Skeletal muscle tissue (tissue), 4 donors: ENCODE data around the gene CXCL11. TPM values are rescaled to one million over a fixed set of nuclear protein-coding genes. Genes with fewer than 3 reads are reported as not detected.
"Not testable (repeated sequence)": the region's sequence is repeated elsewhere in the genome, so short reads cannot be mapped to it uniquely, and the experiment has no call there.

Experiments
- H3K27ac ChIP-seq: one replicate; pipeline ENCODE4 v1.7.0; 2013; ENCODE audit warnings: mild to moderate bottlenecking, low read depth, low read length, inconsistent platforms
- H3K27me3 ChIP-seq, 3 donors: one replicate each; pipeline ENCODE4 v1.7.0; 2013; ENCODE audit warnings: low read length in 3 of 3; ENCODE audit not compliant: control insufficient read depth in 3 of 3, insufficient read depth in 3 of 3
- H3K36me3 ChIP-seq, 3 donors: one replicate each; pipeline ENCODE4 v1.7.0; 2013; ENCODE audit warnings: low read length in 3 of 3; ENCODE audit not compliant: control insufficient read depth in 3 of 3, insufficient read depth in 3 of 3
- H3K4me1 ChIP-seq, 3 donors: one replicate each; pipeline ENCODE4 v1.7.0; 2013; ENCODE audit warnings: low read length in 3 of 3, mild to moderate bottlenecking in 3 of 3; ENCODE audit not compliant: control insufficient read depth in 3 of 3, insufficient read depth in 3 of 3
- H3K4me3 ChIP-seq, 3 donors: one replicate each; pipeline ENCODE4 v1.7.0; 2013; ENCODE audit warnings: low read length in 3 of 3
- H3K9ac ChIP-seq, 3 donors: one replicate each; pipeline ENCODE4 v1.7.0; 2013; ENCODE audit warnings: low read length in 3 of 3, mild to moderate bottlenecking in 3 of 3, moderate library complexity in 2 of 3, low read depth in 1 of 3
- H3K9me3 ChIP-seq, 3 donors: one replicate each; pipeline ENCODE4 v1.7.0; 2013; ENCODE audit warnings: low read length in 3 of 3; ENCODE audit not compliant: control insufficient read depth in 3 of 3
- total RNA-seq: library from RNA; depleted of rRNA; stranded (reverse); fragments of >200 nt; gene quantifications from one replicate; pipeline ENCODE4 v1.2.3, GENCODE V29; 2014
- donor health status: Osteomylitis.

The CXCL11 gene
- total RNA-seq, 1 donor from 2014 or later = 0.52 TPM

GRCh38 chr4:76049860-76050416, 14.1 kb upstream of the CXCL11 start:
- H3K27ac ChIP-seq, H3K4me1 ChIP-seq, H3K27me3 ChIP-seq, H3K9ac ChIP-seq, H3K9me3 ChIP-seq, H3K36me3 ChIP-seq, H3K4me3 ChIP-seq: not testable (repeated sequence)

- not testable (repeated sequence) for H3K9ac ChIP-seq, H3K27ac ChIP-seq, H3K4me1 ChIP-seq, H3K4me3 ChIP-seq, H3K27me3 ChIP-seq, H3K9me3 ChIP-seq, H3K36me3 ChIP-seq
Observed at GRCh38 chr4:76044686-76045085, 8.8 kb upstream of the CXCL11 start.

DNA sequence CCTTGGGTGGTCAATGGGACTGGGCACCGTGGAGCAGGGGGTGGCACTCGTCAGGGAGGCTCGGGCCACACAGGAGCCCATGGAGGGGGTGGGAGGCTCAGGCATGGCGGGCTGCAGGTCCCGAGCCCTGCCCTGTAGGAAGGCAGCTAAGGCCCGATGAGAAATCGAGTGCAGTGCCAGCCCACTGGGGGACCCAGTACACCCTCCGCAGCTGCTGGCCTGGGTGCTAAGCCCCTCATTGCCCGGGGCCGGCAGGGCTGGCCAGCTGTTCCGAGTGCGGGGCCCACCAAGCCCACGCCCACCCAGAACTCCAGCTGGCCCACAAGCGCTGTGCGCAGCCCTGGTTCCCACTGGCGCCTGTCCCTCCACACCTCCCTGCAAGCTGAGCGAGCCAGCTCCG, 7.4 kb upstream of the CXCL11 start:
- not testable (repeated sequence) for H3K9me3 ChIP-seq, H3K27ac ChIP-seq, H3K27me3 ChIP-seq, H3K9ac ChIP-seq, H3K4me3 ChIP-seq, H3K4me1 ChIP-seq, H3K36me3 ChIP-seq

DNA sequence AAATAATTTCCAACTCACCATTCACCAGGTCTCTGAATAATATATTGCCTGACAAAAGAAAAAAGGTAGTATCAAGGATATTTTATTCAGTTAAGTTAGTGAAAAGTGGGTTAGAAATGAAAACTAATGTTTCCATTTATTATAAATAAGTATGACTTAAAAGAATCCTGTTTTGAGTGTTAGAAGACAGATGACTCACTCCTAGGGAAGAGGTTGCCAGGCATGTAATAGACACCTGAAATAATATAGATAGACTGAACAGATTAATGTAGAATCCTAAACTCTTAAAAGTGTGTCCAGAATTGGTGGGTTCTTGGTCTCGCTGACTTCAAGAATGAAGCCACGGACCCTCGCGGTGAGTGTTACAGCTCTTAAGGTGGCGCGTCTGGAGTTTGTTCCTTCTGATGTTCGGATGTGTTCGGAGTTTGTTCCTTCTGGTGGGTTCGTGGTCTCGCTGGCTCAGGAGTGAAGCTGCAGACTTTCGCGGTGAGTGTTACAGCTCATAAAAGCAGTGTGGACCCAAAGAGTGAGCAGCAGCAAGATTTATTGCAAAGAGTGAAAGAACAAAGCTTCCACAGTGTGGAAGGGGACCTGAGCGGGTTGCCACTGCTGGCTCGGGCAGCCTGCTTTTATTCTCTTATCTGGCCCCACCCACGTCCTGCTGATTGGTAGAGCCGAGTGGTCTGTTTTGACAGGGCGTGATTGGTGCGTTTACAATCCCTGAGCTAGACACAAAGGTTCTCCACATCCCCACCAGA, 6.5 kb upstream of the CXCL11 start:
- not testable (repeated sequence) for H3K27me3 ChIP-seq, H3K4me3 ChIP-seq, H3K9ac ChIP-seq, H3K27ac ChIP-seq, H3K4me1 ChIP-seq, H3K36me3 ChIP-seq, H3K9me3 ChIP-seq

- peaks cover 0 to 4% (median 2%) of the 10 kb centered on the region in 3 donors for H3K27me3 ChIP-seq
- H3K36me3 ChIP-seq = no peaks in the 10 kb centered on the region
- H3K27ac ChIP-seq = no peak overlapping the region
- H3K4me3 ChIP-seq = no peak overlapping the region
- no peaks in the 10 kb centered on the region for H3K9me3 ChIP-seq
- no peak overlapping the region for H3K9ac ChIP-seq
- no peaks in the 10 kb centered on the region for H3K4me1 ChIP-seq
Observed at GRCh38 chr4:76036855-76037254, 985 bp upstream of the CXCL11 start.

GRCh38 chr4:76035141-76035540, 729 bp downstream of the CXCL11 start:
- Histone ChIP-seq H3K9me3 (no peaks in the 10 kb centered on the region), H3K27me3 (no peaks in the 10 kb centered on the region), H3K36me3 (no peaks in the 10 kb centered on the region), H3K9ac (no peak overlapping the region), H3K4me1 (no peaks in the 10 kb centered on the region), H3K27ac (no peak overlapping the region), H3K4me3 (no peak overlapping the region)

DNA sequence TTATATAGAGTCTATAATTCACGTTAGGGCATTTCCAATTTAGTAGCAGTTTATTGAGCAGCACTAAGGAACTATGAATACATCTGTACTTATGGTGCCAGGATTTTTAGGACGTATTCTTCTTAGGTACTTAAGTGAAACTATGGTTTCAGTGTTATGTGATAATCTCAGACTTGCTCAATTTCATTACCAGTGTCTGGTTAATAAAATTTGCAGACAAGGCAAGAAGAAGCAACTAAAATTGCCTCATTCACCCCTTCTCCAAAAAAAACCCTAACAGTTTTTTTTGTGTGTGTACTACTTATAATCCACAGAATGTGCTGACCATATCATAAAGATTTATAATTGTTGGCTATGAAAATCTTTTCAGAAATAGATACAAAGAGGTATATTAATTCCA, 6.6 kb downstream of the CXCL11 start:
- H3K4me1 ChIP-seq = no peaks in the 10 kb centered on the region
- no peaks in the 10 kb centered on the region for H3K27me3 ChIP-seq
- no peak overlapping the region for H3K4me3 ChIP-seq
- no peak overlapping the region for H3K9ac ChIP-seq
- no peak overlapping the region for H3K27ac ChIP-seq
- H3K36me3 ChIP-seq = no peaks in the 10 kb centered on the region
- no peaks in the 10 kb centered on the region for H3K9me3 ChIP-seq

GRCh38 chr4:76028350-76028765, 7.5 kb downstream of the CXCL11 start:
- H3K4me1 ChIP-seq = no peaks in the 10 kb centered on the region
- no peaks in the 10 kb centered on the region for H3K27me3 ChIP-seq
- peak overlapping the region in 1 of 3 donors; percentile 1 for H3K9ac ChIP-seq
- H3K36me3 ChIP-seq = no peaks in the 10 kb centered on the region
- H3K9me3 ChIP-seq = no peaks in the 10 kb centered on the region
- H3K4me3 ChIP-seq = peak overlapping the region in 2 of 3 donors; percentile 17 to 40
- no peak overlapping the region for H3K27ac ChIP-seq

GRCh38 chr4:76024065-76024464, 11.8 kb downstream of the CXCL11 start:
- no peak overlapping the region for H3K4me3 ChIP-seq
- H3K4me1 ChIP-seq = no peaks in the 10 kb centered on the region
- H3K9ac ChIP-seq = no peak overlapping the region
- H3K27me3 ChIP-seq = no peaks in the 10 kb centered on the region
- H3K36me3 ChIP-seq = no peaks in the 10 kb centered on the region
- no peak overlapping the region for H3K27ac ChIP-seq
- no peaks in the 10 kb centered on the region for H3K9me3 ChIP-seq

DNA sequence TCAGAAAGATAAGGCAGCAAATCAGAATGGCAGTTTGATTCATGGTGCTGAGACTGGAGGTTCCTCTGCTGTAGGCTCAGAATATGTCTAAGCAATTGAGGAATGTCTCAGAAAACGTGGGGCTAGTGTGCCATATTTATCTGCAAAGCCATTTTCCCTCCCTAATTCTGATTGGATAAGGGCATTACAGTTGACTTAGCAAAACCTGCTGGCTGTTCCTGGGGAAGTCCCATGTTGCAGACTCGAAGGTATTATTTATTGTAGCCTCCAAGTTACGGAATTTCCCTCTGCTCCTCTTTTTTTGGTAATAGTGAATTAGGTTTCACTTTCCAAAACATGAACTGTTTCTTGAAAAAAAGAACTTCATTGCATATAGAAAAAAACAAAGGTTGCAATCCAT, 12.5 kb downstream of the CXCL11 start, which contains the start of gene CXCL10:
TSS of gene CXCL10 (minus strand) at position 109 of the 400 bp plus-strand sequence. CDS start at position 43, 66 bp downstream.
- Histone ChIP-seq H3K27me3 (no peaks in the 10 kb centered on the region), H3K9ac (no peak within 1 kb of the TSS), H3K36me3 (no peaks in the 10 kb centered on the region), H3K27ac (no peak within 1 kb of the TSS), H3K9me3 (no peaks in the 10 kb centered on the region), H3K4me3 (no peak within 1 kb of the TSS), H3K4me1 (no peaks in the 10 kb centered on the region)
